HPDE6-E6E7 (cell line): ENCODE measurements around the gene ATP5MC3.
"Not testable (repeated sequence)": the region's sequence is repeated elsewhere in the genome, so short reads cannot be mapped to it uniquely, and the experiment has no call there.

Experiments used
- DNase-seq: peaks from one replicate; pipeline ENCODE4 v3.0.0; 2011; ENCODE audit warnings: missing footprints; ENCODE audit errors: extremely low spot score

ATP5MC3 gene

DNA sequence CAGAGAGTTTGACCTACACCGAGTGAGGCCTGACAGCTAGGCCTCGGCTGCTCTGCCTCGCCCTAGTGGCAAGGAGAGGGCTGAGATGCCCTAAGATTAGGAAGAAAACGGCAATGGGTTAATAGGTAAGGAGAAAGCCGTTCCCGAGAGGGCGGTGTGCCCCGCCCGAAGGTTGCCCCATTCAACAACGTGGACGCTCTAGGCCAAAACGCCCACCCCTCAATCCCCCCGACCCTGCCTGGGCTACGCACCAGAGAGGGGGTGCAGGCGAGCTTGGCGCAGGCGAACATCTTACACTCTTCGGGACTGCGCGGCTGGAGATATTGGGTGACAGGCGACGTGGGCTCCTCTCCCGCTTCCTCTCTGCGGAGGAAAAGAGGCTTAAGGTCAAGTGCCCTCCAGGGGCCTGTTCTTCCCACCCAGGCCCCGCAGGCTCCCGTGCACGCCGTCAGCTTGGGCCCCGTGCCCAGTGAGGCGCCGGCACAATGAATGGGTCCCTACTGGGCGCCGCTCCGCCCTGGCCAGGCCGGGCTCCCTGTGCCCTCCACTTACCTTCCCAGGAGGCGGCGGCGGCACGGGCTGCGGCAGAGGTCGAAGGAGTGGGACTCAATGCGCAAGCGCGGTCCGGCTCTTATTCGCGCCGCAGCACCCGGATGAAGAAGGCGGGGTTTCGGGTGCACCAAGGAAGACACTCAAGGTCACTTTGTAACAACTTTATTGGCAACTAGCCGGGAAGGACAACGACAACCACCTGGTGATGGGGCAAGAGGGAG lies at the start of gene ATP5MC3:
ATP5MC3 (minus strand) TSS at position 607 of the 773 bp plus-strand sequence; CDS start at position 290, 317 bp downstream.
- DNase-seq: peak; percentile 95

DNA sequence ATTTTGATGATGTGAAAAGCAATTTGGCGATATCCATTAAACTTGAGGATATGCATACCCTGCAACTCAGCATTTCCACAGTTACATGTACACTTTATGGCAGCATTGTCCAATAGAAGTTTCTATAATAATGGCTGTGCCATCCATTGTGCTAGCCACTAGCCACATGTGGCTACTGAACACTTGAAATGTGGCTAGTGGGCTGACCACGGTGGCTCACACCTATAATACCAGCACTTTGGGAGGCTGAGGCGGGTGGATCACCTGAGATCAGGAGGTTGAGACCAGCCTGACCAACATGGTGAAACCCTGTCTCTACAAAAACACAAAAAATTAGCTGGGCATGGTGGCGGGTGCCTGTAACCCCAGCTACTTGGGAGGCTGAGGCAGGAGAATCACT lies 47.1 kb upstream of the ATP5MC3 start:
- not testable (repeated sequence) for DNase-seq

DNA sequence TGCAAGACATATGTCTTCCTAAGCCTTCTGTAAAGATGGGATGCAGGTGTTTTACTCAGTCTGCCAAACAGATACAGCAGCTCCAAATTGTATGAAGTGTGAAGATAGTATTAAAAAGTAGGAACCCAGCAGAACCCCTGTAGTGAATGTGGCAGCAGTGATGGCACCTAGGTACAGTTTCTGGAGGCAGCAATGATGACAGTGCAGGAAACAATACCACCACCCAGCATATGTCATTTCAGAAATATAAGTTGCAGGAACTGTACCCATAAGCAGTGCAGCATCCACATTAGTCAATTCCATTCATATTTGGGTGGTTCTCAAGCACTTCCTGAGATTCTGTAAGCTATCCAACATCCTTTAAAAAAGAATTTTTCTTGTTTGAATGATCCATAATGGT lies 46.7 kb upstream of the ATP5MC3 start:
- no peak for DNase-seq

DNA sequence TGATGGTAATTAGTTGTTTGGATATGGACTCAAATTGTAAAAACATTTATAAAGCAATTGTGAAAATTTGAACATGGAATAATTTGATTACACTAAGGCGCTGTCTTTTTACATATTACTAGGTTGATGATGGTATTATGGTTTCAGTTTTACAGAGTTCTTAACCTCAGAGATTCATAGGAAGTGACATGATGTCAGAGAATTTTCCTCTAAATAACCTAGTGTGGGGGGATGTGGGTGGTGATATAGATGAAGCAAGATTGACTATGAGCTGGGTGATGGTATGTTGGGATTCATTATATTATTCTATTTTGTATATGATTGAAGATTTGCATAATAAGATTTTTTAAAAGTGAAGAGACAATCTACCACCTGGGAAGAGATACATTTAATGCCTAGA lies 45.9 kb upstream of the ATP5MC3 start:
- DNase-seq: no peak

DNA sequence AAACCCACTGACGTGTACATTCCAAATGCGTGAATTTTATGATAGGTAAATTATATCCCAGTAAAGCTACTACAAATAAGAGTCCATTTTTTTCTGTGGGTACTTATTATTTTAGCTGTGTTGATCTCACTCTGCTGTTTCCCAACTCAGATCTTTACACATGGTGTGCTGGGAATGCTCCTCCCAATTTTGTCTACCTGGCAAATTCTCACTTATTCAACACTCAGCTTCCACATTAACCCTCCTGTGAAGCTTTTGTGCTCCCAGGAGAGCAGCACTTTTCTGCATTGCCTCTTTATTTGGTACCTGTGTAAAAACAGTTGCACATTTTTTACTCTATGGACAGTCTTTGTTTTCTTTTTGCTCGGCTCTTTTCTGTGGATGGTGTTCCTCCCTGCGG lies 38.6 kb upstream of the ATP5MC3 start:
- no peak for DNase-seq

DNA sequence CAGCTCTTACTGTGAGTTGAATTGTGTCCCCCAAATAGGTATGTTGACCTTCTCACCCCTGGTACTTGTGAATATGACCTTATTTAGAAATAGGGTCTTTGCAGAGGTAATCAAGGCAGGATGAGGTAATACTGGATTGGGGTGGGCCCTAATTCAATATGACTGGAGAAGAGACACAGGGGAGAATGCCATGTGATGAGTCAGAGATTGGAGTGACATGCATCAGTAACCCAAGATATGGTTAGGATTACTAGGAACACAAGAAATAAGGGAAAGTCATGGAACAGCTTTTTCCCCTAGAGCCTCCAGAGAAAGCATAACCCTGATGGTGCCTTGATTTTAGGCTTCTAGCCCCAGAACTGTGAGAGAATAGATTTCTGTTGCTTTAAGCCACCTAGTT lies 37.0 kb upstream of the ATP5MC3 start:
- no peak for DNase-seq

DNA sequence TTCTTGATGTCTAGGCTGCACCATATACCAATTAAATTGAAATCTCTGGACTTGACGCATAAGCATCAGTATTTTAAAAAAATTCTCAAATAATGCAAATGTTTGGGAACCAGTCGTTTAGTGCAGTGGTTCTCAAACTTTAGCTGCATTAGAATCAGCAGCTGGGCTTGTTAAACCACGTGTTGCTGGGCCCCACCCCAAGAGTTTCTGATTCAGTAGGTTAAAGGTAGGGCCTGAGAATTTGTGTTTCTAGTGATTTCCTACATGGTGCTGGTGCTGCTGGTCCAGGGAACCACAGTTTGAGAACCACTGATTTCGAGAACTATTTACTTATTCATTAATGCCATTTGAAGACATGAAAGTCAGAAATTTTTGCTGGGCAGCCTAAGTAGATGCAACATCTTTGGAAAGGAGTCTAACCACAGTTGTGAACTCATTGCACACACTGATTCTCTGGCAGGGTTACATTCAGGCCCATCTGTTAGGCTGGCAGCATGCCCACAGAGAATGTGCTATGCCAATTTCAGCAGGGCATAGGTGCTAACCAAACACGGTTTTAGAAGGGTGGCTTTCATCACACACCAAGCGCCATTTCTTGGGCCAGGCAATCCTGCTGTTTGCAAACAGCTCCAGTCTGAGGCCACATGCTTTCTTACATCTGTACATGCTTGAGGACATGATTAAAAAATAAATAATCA lies 26.4 kb upstream of the ATP5MC3 start:
- no peak for DNase-seq

DNA sequence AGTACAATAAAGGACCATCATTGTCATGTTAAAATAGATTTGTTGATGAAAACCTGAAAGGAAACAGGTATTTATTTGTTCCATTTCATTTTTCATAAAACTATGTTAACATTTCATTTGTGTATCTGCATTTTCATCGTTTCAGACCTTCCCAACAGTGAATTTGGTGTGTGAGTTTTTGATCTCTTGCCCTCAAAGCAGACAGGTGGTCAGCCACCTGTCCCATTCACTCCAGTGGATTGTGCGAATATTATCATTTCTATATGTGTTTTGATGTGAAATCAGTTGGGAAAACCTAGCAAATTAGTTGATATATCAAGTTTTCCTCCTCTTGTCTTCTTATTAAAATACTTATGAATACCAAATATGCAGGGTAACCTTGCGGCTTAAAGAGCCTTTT lies 25.4 kb upstream of the ATP5MC3 start:
- DNase-seq: no peak

DNA sequence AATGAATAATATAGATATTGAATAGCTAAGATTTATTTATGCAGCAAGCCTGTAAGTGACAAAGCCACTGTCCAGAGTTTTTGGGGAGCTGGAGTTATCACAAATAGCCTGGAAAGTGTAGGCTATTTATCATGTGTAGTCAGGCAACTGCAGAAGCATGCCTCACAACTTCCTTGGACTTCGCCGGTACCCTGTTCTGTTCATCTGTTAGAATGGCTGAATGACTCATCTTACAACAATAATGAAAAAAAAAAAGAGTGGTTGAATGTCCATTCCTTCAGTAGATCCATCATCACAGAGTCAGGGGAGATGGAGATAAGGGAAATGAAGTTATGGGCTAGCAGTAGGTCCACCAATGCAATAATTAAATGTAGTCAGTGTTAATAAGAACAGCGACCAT lies 24.0 kb upstream of the ATP5MC3 start:
- no peak for DNase-seq

DNA sequence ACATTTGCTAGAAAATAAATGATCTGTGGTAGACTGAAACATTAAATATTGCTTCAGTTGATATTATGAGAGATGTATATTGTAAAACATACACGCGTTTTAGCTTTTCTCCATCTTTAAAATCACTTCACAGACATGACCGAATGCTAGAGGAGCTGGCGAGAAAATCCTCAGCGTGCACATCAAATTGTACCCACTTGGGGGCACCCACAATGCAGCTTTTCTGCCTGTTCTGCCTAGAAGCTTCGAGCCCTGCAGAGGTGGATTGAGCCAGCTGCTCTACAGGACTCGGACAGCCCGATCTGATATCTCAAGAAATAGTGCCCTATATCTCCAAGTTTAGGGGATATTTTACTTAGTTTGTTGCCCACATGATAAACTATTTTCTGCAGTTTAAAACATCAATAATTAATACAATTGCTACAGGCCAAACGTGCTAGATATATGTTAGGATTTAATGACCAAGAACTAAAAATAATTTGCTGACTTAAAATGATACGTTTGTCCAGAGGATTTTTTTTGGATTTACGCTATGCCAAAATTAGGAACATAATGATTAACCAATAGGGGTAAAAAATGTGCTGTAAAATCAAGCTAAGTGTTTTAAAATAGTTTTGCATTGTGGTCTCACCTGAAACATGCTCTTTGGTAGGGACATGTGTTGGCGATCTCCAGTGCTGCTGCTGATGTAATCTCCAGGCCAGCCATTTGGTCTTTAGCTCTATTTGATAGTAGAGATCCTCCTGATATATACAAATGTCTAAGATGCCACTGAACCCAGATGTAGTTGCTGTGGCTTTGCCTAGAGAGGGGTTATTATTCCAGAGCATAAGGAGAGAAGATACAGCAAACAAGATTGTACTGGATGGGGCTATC lies 22.3 kb upstream of the ATP5MC3 start:
- DNase-seq: peak; percentile 20

DNA sequence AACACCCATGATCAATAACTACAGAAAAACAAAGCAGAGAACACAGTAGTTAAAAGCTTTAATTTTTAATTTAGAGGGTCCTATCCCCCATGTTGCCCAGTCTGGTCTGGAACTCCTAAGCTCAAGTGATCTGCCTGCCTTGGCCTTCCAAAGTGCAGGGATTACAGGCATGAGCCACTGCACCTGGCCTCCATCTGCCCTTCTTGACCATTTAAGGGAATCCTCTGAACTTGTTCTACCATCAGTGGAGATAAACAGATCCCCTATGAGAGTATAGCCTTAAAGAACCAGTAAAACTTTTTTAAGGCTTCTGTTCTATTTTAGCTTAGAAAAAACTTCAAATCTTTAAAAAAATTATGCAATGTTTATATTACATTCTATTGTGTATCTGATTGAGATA lies 13.5 kb upstream of the ATP5MC3 start:
- no peak for DNase-seq

DNA sequence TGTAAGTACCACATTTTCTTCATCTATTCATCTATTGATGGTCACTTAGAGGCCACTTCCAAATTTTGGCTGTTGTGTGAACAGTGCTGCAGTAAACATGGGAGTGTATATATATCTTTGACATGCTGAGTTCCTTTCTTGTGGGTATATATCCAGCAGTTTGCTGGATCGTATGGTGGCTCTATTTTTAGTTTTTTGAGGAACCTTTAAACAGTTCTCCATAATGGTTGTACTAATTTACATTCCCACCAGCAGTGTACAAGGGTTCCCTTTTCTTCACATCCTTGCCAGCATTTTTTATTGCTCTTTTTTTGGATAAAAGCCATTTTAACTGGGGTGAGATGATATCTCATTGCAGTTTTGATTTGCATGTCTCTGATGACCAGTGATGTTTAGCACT lies 7.3 kb upstream of the ATP5MC3 start:
- no peak for DNase-seq

DNA sequence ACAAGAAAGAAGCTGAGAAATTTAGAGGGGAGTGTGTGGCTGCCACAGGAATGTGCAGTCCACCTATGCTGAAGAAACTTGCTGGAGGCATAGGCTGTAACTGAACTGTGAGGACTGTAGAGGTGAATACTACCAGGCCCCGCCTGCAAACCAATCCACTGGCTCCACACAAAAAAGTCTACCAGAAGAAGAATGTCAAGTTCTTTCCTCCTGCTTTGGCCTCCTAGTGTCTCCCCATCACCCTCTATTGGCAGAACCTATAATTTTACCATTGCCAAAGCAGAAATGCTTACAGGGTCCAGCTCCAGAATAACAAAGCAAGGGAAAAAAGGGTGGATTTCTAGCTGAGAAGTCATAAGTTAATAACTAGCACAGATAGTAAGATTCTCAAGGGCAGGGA lies 5.9 kb upstream of the ATP5MC3 start:
- DNase-seq: no peak

DNA sequence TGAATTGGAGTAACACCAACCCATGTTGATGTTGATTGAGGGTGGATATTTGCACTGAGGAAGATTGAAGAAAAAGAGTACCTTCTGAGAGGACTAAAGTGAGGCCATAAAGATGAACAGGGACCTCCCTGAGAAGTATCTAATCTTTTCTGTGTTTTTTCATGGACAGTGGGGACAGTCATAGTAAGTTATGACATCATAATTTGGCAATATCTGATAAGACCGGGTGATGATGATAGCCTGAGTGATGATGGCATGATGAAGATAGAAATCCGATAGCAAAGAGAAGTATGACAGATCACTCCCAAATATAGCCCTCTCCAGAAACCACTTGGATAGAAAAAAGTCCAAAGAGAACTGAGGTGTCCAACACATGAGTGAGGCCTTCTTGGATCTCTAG lies 2.2 kb upstream of the ATP5MC3 start:
- no peak for DNase-seq

DNA sequence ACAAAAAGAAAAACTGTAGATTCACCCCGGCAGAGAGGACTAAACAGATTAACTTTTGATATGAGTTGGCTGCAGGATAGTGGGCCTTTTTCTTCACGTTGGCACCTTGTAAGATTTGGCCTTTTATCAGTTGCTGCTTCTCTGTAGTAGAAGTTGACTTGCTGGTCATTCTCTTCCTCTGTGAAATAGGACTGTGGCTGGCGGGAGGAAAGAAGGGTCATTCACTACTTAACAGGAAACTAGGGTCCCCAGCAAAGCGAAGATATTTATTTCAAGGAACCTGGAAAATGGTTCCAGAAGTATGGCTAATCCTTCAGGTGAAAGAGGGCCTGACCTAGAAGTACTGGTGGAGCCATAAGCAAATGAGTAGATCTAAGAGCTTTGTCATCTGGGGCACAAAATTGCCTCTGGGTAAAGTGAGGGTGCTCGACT lies 383 bp upstream of the ATP5MC3 start:
- no peak for DNase-seq

DNA sequence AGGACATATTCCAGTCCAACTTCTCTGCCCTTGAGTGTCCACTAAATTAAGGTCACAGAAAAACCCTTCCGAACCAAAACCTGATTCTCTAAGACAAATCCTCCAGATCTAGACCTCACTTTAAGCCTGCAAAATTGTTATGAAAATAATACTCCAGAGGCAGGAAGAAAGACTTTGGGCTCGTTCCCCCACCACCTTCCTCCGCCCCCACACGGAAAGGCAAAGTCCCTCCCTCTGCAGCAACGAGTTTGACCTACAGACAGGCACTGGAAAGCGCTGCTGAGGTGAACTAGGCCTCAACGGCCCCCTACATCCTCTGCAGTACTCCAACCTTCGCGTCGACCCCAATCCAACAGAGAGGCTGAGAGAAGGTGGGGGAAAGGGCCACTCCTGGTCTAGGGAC lies 808 bp downstream of the ATP5MC3 start:
- no peak for DNase-seq

DNA sequence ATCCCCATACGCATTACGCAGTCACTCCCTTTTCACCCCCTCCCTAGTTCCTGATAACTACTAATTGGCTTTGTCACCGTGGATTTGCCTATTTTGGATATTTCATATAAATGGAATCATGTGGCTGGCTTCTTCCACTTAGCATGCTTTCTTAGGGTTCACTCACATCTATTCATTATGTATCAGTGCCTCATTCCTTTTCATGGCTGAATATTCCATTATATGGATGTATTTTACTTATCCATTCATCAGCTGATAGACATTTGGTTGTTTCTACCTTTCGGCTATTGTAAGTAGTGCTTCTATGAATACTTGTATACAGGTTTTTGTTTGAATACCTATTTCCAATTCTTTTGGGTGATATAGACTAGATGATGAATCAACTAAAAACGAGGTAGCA lies 4.9 kb downstream of the ATP5MC3 start:
- DNase-seq: no peak

DNA sequence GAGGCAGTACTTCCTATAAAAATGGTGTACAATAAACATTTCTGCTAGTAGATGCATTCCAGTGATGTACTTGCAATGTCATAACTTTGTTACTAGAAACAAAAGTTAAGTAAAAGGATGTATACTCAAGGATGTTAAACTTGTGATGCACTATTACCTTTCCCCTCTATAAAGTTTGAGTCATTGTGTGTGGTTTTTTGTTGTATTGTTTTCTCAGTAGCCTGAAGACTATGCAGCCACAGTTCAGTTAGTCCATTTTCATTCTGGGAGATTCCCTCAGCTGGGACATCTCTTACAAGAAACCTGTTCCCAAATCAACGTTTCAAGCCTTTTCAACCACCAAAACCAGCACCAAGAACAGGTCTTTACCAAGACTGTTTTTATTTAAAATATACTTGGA lies 5.6 kb downstream of the ATP5MC3 start:
- DNase-seq: no peak

DNA sequence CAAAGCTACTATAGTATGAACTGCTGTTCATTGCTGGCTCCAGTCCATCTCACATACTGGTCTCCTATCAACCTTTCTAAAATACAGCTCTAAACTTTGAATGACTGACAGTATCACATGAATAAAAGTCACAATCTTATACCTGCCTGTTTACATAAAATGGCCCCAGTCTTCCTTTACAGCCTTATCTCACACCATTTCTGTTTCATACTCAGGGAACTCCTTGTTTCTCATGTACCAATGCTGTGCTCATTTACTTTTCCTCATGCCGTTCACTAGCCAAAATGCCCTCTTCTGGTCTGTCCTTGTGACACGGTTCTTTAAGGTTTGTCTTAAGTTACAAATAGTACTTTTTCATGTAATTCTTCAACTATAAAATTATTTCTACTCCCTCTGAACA lies 6.2 kb downstream of the ATP5MC3 start:
- no peak for DNase-seq

DNA sequence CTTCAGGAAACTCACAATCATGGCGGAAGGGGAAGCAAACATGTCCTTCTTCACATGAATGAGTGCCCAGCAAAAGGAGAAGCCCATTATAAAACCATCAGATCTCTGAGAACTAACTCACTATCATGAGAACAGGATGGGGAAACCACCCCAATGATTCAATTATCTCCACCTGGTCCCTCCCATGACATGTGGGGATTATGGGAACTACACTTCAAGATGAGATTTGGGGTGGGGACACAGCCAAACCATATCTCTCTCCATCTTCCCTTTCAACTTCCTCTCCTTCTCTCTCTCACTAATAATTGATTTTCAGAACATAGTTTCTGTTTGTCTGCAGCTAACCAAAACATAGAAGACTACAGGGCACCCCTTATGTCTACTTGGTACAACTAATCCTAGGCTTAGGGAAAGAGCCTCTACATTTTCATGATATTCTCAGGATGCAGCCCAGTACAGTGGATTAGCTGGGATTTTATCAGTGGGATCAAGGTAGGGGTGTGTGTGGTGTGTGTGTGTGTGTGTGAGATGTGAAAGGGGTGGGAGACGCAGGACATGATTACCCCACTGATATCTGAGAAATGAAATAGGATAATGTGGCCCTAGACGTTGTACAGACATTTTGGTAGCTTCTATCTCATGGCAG lies 10.7 kb downstream of the ATP5MC3 start:
- DNase-seq: no peak

DNA sequence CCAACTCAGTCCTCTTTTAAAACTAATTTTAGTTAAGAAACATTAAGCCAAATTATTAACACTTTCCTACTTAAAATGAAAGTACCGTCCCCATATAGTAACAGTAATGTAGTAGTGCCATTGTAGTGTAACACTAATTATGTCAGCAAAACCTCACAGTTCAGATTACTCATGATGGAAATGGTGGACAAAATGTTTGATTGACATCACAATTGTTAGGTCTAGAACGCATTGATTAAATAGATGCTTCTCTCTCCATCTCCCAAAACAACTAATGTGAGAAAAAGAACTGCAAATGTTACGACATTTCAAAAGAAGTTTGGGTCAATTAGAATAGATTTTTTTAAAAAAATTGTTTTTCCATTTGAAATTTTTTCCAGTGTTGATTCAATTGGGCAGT lies 12.3 kb downstream of the ATP5MC3 start:
- no peak for DNase-seq

DNA sequence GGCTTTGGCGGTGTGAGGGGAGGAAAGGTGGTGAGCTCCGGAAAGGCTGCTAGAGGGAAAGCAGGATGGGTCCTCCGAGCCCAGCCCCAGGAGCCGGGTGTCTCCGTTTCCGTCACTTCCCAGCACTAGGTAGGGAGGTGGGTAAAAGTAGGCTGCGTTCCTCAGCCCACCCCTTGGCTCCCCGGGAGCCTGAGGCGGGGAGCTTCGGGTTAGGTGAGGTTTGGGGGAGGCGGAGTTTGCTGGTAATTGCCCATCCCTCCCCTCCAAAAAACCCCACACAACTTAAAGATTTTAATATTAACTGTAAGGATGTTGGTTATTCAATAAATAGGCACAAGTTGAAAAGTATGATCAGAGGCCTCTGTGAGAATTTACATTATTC lies 13.0 kb downstream of the ATP5MC3 start:
- DNase-seq: no peak
